GM19397 (cell line): ENCODE results near the gene CDH13.

Source experiments
- ATAC-seq: cut with Tn5 transposase; IDR thresholded peaks from one replicate; pipeline ENCODE4 v1.9.1; 2021; ENCODE audit warnings: mild to moderate bottlenecking, moderate library complexity; ENCODE audit not compliant: unreplicated experiment

The CDH13 gene

DNA sequence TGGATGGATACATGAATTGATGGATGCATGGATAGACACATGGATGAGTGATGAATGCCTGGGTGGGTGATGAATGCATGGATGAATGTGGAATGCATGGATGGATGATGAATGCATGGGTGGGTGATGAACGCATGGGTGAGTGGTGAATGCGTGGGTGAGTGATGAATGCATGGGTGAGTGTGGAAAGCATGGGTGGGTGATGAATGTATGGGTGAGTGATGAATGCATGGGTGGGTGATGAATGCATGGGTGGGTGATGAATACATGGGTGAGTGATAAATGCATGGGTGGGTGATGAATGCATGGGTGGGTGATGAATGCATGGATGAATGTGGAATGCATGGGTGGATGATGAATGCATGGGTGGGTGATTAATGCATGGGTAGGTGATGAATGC, 1097.1 kb downstream of the CDH13 start:
- ATAC-seq = no peak

DNA sequence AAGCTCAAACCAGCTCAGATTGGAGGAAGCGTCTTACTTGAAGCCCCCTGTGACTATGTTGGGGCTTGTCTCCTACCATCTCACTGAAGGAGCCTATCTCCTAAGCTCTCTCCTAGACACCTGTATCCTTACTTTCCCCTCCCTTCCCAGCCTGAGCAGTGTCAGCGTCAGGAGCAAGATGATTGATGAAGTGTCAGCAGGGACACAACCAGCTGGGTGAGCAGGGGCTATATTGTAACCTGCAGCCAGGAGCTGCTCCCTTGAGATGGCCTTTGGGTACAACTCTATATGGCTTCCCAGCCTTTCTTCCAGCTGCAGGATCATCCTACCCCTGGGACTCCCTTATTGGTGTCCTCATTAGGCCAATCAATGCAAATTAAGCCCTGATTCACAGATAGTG, 1097.8 kb downstream of the CDH13 start:
- no peak for ATAC-seq

DNA sequence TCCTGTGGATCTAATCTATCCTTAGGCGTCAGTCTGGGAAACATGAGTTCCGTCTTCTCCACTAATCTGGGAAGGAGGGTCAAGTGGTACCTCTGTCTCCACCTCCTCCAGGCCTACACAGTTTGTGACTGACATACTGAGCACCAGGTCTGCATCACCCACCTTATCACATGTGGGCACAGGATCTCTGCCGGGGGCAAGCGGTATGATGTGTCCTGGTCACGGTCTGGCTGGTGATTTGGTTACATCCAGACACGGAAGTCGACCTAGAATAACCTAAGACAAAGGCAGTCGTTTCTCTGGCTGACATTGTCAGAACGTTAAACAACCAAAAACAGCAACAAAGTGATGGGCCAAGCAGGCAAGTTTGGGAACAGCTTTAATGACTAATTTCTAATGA, 1098.5 kb downstream of the CDH13 start:
- ATAC-seq = no peak

DNA sequence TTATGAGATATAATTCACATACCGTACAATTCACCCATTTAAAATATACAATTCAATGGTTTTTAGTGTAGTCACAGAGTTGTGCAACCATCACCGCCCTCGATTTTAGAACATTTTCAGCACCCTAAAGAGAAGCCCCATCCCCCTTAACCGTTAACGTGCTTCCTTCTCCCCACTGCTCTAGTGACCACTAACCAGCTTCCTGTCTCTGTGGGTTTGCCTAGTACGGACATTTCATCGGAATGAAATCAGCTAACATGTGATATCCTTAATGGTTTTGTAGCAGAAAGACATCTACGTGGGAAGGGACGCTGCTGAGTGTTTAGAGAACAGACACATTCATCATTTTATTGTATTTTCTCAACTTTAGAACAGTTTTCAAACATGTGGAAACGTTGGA, 1100.2 kb downstream of the CDH13 start:
- ATAC-seq = no peak

DNA sequence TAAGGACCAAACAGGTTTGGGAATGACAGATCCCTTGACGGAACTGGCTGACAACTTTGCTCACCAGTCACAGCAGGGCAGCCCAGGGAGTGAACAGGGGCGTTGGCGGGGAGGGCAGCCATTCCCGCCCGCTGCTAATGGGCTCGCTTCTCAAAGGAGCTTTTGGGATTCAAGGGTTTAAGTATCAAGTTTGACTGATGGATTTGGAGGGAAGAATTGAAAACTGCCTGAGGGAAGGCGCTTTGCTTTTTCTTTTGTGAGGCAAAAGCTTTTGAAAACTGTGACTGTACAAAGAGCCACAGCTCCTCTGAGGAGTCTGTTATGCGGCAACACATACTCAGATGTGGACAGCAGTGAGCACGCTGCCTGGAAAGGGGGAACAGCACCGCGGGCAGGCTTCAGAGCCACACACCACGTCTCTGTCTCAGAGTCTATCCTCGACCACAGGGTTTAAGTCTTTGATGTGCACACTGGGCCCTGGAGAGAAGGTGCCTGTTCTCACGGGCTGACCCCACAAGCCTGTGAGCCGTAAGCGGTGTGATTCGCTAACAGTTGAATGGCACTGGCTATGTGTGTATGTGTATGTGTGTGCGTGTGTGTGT, 1101.1 kb downstream of the CDH13 start:
- ATAC-seq = no peak

GRCh38 chr16:83728492-83728891, 1101.7 kb downstream of the CDH13 start:
- no peak for ATAC-seq

GRCh38 chr16:83730812-83731211, 1104.0 kb downstream of the CDH13 start:
- ATAC-seq = no peak

DNA sequence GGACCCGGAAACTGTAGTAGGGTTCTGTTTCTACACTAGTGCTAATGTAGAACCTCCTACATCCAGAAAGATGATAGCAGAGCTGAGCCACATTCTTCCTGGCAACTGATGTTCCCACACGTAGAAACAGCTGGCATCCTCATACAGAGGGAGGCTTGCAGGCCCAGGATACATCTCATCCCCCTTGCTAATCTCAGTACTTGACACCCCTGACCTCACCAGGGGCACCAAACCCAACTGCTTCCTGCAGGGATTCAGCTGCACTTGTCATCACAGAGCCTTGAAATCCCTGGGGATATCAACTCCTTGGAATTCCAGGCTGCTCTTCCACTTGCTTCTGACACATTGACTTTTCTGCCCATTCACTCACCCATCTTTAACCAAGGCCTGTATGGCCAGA, 1105.8 kb downstream of the CDH13 start:
- ATAC-seq = no peak

DNA sequence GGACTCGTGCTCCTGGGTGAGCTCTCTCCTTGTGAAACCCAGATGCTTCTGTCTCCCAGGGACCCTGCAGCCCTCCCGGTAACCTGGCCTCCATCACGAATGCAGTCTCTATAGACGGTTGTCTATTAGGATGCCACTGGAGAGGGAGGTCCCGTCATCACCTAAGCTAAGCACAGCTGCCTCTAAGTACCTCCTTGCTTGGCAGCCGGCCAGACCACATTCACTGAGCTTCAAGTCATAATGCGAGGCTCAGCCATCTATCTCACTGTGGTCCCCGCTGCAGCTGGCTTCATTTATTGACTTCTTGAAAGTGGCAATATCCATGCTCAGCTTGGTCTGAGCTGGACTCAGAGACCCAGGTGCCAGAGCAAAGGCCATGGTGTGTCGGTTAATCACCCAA, 1106.5 kb downstream of the CDH13 start:
- ATAC-seq = no peak

DNA sequence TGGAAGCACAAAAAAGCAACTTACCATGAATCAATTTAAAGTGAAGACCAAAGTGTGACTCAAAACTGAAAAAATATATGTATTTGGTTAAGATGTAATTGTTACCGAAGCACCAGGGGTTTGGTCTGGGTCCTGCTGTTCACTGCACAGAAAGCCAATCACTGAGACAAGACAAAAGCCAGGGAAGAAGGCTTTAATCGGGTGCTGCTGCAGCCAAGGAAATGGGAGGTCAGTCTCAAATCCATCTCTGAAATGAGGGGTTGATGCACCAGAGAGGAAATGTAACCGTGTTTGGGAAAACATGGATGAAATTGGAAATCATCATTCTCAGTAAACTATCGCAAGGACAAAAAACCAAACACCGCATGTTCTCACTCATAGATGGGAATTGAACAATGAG, 1107.4 kb downstream of the CDH13 start:
- ATAC-seq = no peak

- ATAC-seq = no peak
These were observed 1111.1 kb downstream of the CDH13 start for GRCh38 chr16:83737729-83738354.

DNA sequence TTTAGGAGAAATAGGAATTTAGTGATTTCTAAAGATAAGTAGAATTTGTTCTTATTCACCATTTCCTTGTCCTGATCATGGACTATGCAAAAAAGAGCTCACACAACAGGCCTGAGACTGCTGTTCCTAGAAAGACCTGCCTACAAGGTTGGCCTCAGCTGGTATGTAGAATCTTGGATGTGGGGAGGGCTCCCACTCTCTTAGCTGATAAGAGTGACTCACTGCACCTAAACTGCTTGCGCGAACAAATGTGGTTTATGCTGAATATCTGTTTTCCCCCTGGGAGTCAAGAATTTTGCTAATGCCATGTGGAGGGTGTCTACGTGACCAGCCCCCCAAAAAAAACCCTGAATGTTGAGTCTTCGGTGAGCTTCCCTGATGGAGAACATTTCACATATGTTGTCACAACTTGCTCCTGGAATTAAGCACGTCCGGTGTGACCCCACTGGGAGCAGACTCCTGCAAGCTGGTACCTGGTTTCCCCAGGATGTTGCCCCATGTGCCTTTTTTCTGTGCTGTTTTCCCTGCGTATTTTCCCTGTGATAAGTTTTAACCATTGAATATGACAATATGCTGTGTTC, 1112.2 kb downstream of the CDH13 start:
- no peak for ATAC-seq

GRCh38 chr16:83742124-83742899, 1115.5 kb downstream of the CDH13 start:
- ATAC-seq = no peak

DNA sequence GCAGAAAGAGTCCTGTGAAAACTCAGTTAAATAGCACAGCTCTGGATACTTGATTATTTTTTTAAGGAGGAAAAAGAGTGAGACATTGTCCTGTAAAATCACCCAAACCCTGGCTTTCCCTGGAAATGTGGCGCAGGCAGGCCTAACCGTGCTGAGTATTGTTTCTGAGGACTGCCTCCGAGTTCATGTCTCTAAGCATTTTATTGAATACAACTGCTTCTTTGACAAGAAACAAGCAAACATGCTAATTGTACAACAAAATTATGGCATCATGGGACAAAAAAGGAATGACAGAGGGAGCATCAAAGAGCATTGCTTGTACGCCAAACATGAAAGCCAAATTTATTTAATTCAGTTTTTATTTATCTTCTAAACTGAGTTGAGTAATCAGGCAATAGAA, 1116.5 kb downstream of the CDH13 start:
- no peak for ATAC-seq

- no peak for ATAC-seq
These were observed 1117.0 kb downstream of the CDH13 start for GRCh38 chr16:83743720-83744119.

- no peak for ATAC-seq
These were observed 1117.7 kb downstream of the CDH13 start for GRCh38 chr16:83744441-83744981.

- no peak for ATAC-seq
These were observed 1119.8 kb downstream of the CDH13 start for GRCh38 chr16:83746611-83747010.

GRCh38 chr16:83747936-83748335, 1121.2 kb downstream of the CDH13 start:
- no peak for ATAC-seq

- ATAC-seq = no peak
These were observed 1128.6 kb downstream of the CDH13 start for GRCh38 chr16:83755391-83755790.

DNA sequence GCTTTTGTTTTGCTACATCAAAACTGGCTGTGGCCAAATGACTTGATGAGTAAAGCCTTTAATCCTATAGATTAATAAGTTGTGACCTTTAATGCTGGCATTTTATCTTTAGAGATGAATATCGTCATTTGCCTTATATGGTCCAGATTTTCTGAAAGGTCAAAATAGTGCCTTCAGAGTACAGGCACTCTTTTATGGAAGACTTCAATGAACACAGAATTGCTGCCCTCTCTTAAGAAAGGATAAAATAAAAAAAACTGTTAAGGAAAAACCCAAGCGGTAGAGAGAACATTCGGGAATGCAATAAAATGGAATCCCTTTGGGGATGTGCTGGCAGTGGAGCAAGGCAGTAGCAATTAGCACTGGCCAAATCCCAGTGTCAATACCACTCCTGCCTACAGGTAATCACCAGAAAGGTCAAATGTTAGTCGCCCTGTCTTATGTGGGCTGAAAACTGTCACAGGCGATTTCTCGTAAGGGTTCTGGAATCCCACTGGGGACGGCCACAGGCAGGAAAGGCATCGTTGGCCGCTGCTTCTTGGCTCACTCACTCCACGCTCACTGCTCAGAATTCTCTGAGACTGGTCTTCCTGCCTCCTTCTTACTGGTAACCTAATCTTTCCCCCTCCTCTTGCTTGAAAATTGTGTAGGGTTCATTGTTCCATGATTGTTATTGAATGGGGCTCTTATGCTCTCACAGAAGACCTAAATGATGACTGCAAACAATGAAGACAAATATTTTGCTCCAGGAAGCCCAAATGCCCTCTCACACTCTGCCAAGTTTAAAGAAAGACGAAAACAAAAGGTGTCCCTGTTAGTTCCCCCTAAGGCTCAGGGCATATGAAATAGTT, 1135.6 kb downstream of the CDH13 start:
- ATAC-seq = no peak

GRCh38 chr16:83762992-83763358, 1136.2 kb downstream of the CDH13 start:
- ATAC-seq = no peak
